ENCODE results near the gene GPR132. TPM values are rescaled to one million over a fixed set of nuclear protein-coding genes. Genes with fewer than 3 reads are reported as not detected.
A peak's percentile ranks its signal among the peaks of the same experiment; 100 is the strongest.

Gene GPR132
- total and polyA plus RNA-seq, 9 of the 15 experiments (the other 6 are each of a cell fraction or from before 2014, with no cell fraction given): 0.01 to 1.1 (median 0.25) TPM; not detected in 1

DNA sequence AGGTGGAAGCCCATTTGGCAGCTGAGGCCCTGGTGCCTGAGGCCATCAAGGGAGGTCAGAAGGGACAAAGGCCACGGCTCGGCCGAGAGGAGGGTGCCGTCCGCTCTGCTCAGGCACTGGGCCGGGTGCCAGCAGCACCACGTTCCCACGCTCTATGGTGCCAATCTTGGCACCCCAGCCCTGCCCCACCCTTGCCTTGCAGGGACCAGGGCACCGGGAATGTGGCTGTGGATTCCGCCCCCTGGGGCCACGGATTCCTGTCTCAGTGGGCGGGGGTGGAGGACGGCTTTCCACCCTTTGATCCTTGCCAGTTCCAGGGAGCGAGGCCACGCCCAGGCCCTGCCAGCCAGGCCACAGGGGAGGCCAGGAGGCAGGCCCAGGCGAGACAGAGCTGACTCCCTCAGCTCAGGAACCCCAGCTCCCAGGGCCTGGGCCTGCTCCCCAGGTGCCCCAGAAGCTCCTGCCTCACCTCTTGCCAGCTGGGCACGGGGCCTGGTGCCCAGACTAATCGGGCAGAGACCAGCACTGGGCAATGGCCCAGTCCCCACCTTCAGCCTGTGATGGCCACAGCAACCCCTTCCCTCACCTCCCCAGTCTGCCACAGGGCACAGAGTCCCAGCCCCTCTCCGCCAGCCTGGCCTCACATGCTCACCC lies 26.4 kb upstream of the GPR132 start:
- no peak overlapping the region for H3K4me3 ChIP-seq
- H4K20me1 ChIP-seq (replicated peaks; ENCODE audit: control insufficient read depth, insufficient read depth, low read length): no peaks in the 10 kb centered on the region
- H3K9me3 ChIP-seq (replicated peaks; ENCODE audit: control insufficient read depth, insufficient read depth, low read depth, low read length): no peaks in the 10 kb centered on the region
- H3K9me1 ChIP-seq (ENCODE audit: control insufficient read depth, insufficient read depth, low read length): peaks cover 5% of the 10 kb centered on the region
- H3K79me2 ChIP-seq (ENCODE audit: control insufficient read depth, insufficient read depth, low read length): no peaks in the 10 kb centered on the region
- no peaks in the 10 kb centered on the region for H3K36me3 ChIP-seq (ENCODE audit: control insufficient read depth, insufficient read depth, low read length)
- ChIA-PET CTCF (ENCODE audit: low intra/inter-chr PET ratio) (no interaction called here), POLR2A (interaction anchor here (0.5 kb wide), 1 partner anchor 1362 kb away, joined by 3 read pairs; no protein-coding TSS in a partner anchor)
- 57% methylated on average over 8 of the region's 19 CpGs for WGBS (ENCODE audit: insufficient coverage, low coverage, missing lambda C conversion rate)
- in situ Hi-C loops (cut with MboI) (loop anchor here (10.0 kb wide), 2 partner anchors 193 to 263 kb away; no protein-coding TSS in a partner anchor), intact Hi-C loops (cut with micrococcal nuclease) (loop anchor here (5.0 kb wide), 2 partner anchors 91 to 436 kb away; partner anchors contain the start of genes NUDT14 and TMEM121)
- H3K9ac ChIP-seq (ENCODE audit: insufficient read depth in 1 of 2, low read depth in 2 of 2, low read length in 2 of 2): no peak overlapping the region
- H2AFZ ChIP-seq (ENCODE audit: low read depth, low read length): no peak overlapping the region
- no TSS peak for BruUV-seq (replicated peaks)
- TF ChIP-seq TRIM24 (IDR thresholded peaks at IDR 0.05): no peak
- TF ChIP-seq RBFOX2 (IDR thresholded peaks at IDR 0.05; ENCODE audit: low read depth, low read length): 0 out of 2 replicates have a peak, but pooled peaks have one; percentile 6
- TF ChIP-seq HNRNPL (IDR thresholded peaks at IDR 0.05; ENCODE audit: low read depth, low read length): peak; percentile 73; the same call in 1 of the 2 replicates
- H3K27me3 ChIP-seq (ENCODE audit: control insufficient read depth in 2 of 2, insufficient read depth in 2 of 2, low read length in 2 of 2): peaks cover 10 to 24% of the 10 kb centered on the region in 2 experiments; a peak in 3 of 5 replicates
- ATAC-seq (no peak), FAIRE-seq (no peak), DNase-seq (ENCODE audit: extremely low read depth in 1 of 4, low spot score in 3 of 4) (no peak)
- no peak overlapping the region for H3K4me2 ChIP-seq (ENCODE audit: insufficient read depth, low read length)
- H3K27ac ChIP-seq (ENCODE audit: extremely low read depth, low read depth, low read length): no peak overlapping the region
- peaks cover 3 to 73% of the 10 kb centered on the region in 2 experiments; a peak in 2 of 5 replicates for H3K4me1 ChIP-seq (replicated peaks in 1 of 2; ENCODE audit: control insufficient read depth in 2 of 2, insufficient read depth in 2 of 2, low read length in 2 of 2)

- H3K9me3 ChIP-seq (replicated peaks; ENCODE audit: control insufficient read depth, insufficient read depth, low read depth, low read length): no peaks in the 10 kb centered on the region
- no peak overlapping the region for H2AFZ ChIP-seq (ENCODE audit: low read depth, low read length)
- H3K4me1 ChIP-seq (replicated peaks in 1 of 2; ENCODE audit: control insufficient read depth in 2 of 2, insufficient read depth in 2 of 2, low read length in 2 of 2): peaks cover 3 to 75% of the 10 kb centered on the region in 2 experiments; a peak in 2 of 5 replicates
- no peaks in the 10 kb centered on the region for H3K36me3 ChIP-seq (ENCODE audit: control insufficient read depth, insufficient read depth, low read length)
- peaks cover 7 to 18% of the 10 kb centered on the region in 2 experiments; a peak in 3 of 5 replicates for H3K27me3 ChIP-seq (ENCODE audit: control insufficient read depth in 2 of 2, insufficient read depth in 2 of 2, low read length in 2 of 2)
- no peak overlapping the region for H3K27ac ChIP-seq (ENCODE audit: extremely low read depth, low read depth, low read length)
- H3K4me2 ChIP-seq (ENCODE audit: insufficient read depth, low read length): no peak overlapping the region
- no peaks in the 10 kb centered on the region for H3K79me2 ChIP-seq (ENCODE audit: control insufficient read depth, insufficient read depth, low read length)
- no peak for TF ChIP-seq ARNT (IDR thresholded peaks at IDR 0.05)
- H4K20me1 ChIP-seq (replicated peaks; ENCODE audit: control insufficient read depth, insufficient read depth, low read length): no peaks in the 10 kb centered on the region
- H3K9me1 ChIP-seq (ENCODE audit: control insufficient read depth, insufficient read depth, low read length): peaks cover 5% of the 10 kb centered on the region
- ChIA-PET CTCF (ENCODE audit: low intra/inter-chr PET ratio) (no interaction called here), POLR2A (interaction anchor here (0.5 kb wide), 1 partner anchor 1363 kb away, joined by 3 read pairs; no protein-coding TSS in a partner anchor)
- DNase-seq (ENCODE audit: extremely low read depth in 1 of 4, low spot score in 3 of 4): no peak
- intact Hi-C loops (cut with micrococcal nuclease) (loop anchor here (5.0 kb wide), 2 partner anchors 91 to 436 kb away; partner anchors contain the start of genes NUDT14 and TMEM121), in situ Hi-C loops (cut with MboI) (loop anchor here (10.0 kb wide), 2 partner anchors 194 to 264 kb away; no protein-coding TSS in a partner anchor)
- ATAC-seq: no peak
- WGBS (ENCODE audit: insufficient coverage, low coverage, missing lambda C conversion rate): 62% methylated on average over 4 of the region's 9 CpGs
- H3K9ac ChIP-seq (ENCODE audit: insufficient read depth in 1 of 2, low read depth in 2 of 2, low read length in 2 of 2): peak overlapping the region in 1 of 2 experiments; percentile 52; a peak in 1 of 4 replicates
- FAIRE-seq: no peak
- no TSS peak for BruUV-seq (replicated peaks)
- H3K4me3 ChIP-seq: no peak overlapping the region
Observed at GRCh38 chr14:105091054-105091516, 25.9 kb upstream of the GPR132 start.

All from K562 (cell line).